GM12878 (cell line): ENCODE measurements around the gene ARHGAP20.

Experiments used
- CTCF ChIP-seq, 3 experiments: IDR thresholded peaks in 2 of 3; conservative IDR thresholded peaks in 1 of 3; 2 replicates each; pipeline ENCODE4 v1.5.1; 2011; ENCODE audit warnings: low read depth in 3 of 3, low read length in 3 of 3, mild to moderate bottlenecking in 3 of 3, control low read depth in 2 of 3, moderate library complexity in 2 of 3, inconsistent platforms in 1 of 3, mixed read lengths in 1 of 3; ENCODE audit not compliant: control insufficient read depth in 2 of 3, insufficient read depth in 1 of 3; ENCODE audit errors: extremely low read depth in 1 of 3
- EGR1 ChIP-seq, 2 experiments: IDR thresholded peaks; 1 replicate in 1 of 2; 2 replicates in 1 of 2; pipeline ENCODE4 v1.6.1; 2011 to 2012; ENCODE audit warnings: low read depth in 2 of 2, low read length in 2 of 2, borderline replicate concordance in 1 of 2, mild to moderate bottlenecking in 1 of 2, moderate library complexity in 1 of 2
- EZH2 ChIP-seq: IDR thresholded peaks from 2 replicates; pipeline ENCODE4 v1.6.1; 2012; ENCODE audit warnings: low read depth, mild to moderate bottlenecking, control low read depth, inconsistent platforms, low read length, borderline replicate concordance; ENCODE audit not compliant: control insufficient read depth
- MYC ChIP-seq: IDR thresholded peaks from 2 replicates; pipeline ENCODE4 v1.6.1; 2011; ENCODE audit warnings: mild to moderate bottlenecking, low read length, moderate library complexity, inconsistent platforms; ENCODE audit not compliant: insufficient read depth, insufficient replicate concordance, insufficient read length, severe bottlenecking
- SIN3A ChIP-seq: IDR thresholded peaks from 2 replicates; pipeline ENCODE4 v1.6.1; 2012; ENCODE audit warnings: low read depth, low read length, improper control_type of control experiment
- SUZ12 ChIP-seq: fragments of 200-600 bp; sonication (generic); IDR thresholded peaks from one replicate; pipeline ENCODE4 v1.6.1; 2018; ENCODE audit warnings: antibody characterized with exemption, mild to moderate bottlenecking; ENCODE audit not compliant: unreplicated experiment

GRCh38 chr11:110737593-110737992, 25.4 kb upstream of the ARHGAP20 start:
- TF ChIP-seq CTCF (IDR thresholded peaks at IDR 0.05 in 2 of 3, conservative IDR thresholded peaks at IDR 0.05 in 1 of 3; ENCODE audit: control insufficient read depth in 2 of 3, extremely low read depth in 1 of 3, insufficient read depth in 1 of 3, low read depth in 3 of 3, low read length in 3 of 3), result no peak
- TF ChIP-seq SUZ12, result no peak
- TF ChIP-seq EZH2, result no peak
- TF ChIP-seq EGR1 (IDR thresholded peaks at IDR 0.05; ENCODE audit: borderline replicate concordance in 1 of 2, low read depth in 2 of 2, low read length in 2 of 2), result no peak
- TF ChIP-seq MYC, result no peak
- TF ChIP-seq SIN3A, result no peak
